Right ventricle myocardium superior (tissue), 1 donor: Measurements from ENCODE around the gene PKN1. TPM values are rescaled to one million over a fixed set of nuclear protein-coding genes. Genes with fewer than 3 reads are reported as not detected.
A peak's percentile ranks its signal among the peaks of the same experiment; 100 is the strongest.

Experiments
- ATAC-seq: fragments of 200-7000 bp; cut with Tn5 transposase; one replicate; pipeline ENCODE4 v1.9.1; 2020; ENCODE audit warnings: mild to moderate bottlenecking; ENCODE audit not compliant: poor library complexity
- DNase-seq: peaks from one replicate; pipeline ENCODE4 v3.0.0-alpha.2; 2020
- intact Hi-C: fragments of 100-400 bp; cut with DNase I; formaldehyde crosslinking; loops from one replicate; pipeline ENCODE4 v1.11.2; 2022
- total RNA-seq: library from RNA; stranded (reverse); fragmentation: NEBNext Ultra II Directional; extraction: Animal tissue kit (Norgen Biotek cat#: 25700); gene quantifications from one replicate; pipeline ENCODE4 v1.2.1, GENCODE V29; 2021
- donor health status: DM: no; HTN: yes; CAD: no; lungs with severe emphysema.

The PKN1 gene
- total RNA-seq, 1 donor from 2014 or later = 129 TPM

- intact Hi-C loops = no loop called here
- ATAC-seq (no peak), DNase-seq (no peak)
Measured at GRCh38 chr19:14476327-14476672, 43.2 kb downstream of the PKN1 start.

GRCh38 chr19:14476673-14477401 lies 43.7 kb downstream of the PKN1 start:
- no peak for DNase-seq
- intact Hi-C loops = no loop called here
- no peak for ATAC-seq

GRCh38 chr19:14477418-14478112 lies 44.5 kb downstream of the PKN1 start:
- intact Hi-C loops = no loop called here
- ATAC-seq (no peak), DNase-seq (no peak)

- intact Hi-C loops = no loop called here
- DNase-seq = no peak
- no peak for ATAC-seq
Measured at GRCh38 chr19:14478113-14478545, 45.0 kb downstream of the PKN1 start.

GRCh38 chr19:14479309-14479974 lies 46.3 kb downstream of the PKN1 start:
- intact Hi-C loops = no loop called here
- no peak for DNase-seq
- no peak for ATAC-seq

- DNase-seq = peak; percentile 57
- intact Hi-C loops = no loop called here
- peak; percentile 41 for ATAC-seq
Measured at GRCh38 chr19:14479975-14480699, 47.0 kb downstream of the PKN1 start.

GRCh38 chr19:14480700-14481079 lies 47.6 kb downstream of the PKN1 start:
- intact Hi-C loops = no loop called here
- DNase-seq (no peak), ATAC-seq (no peak)

- intact Hi-C loops = no loop called here
- no peak for DNase-seq
Measured at GRCh38 chr19:14482172-14482941, 49.3 kb downstream of the PKN1 start.

GRCh38 chr19:14487370-14488125 lies 54.4 kb downstream of the PKN1 start:
- intact Hi-C loops = no loop called here
- ATAC-seq = no peak
- no peak for DNase-seq

More at GRCh38 chr19:14482172-14482941, 49.3 kb downstream of the PKN1 start:
- ATAC-seq = no peak

GRCh38 chr19:14492756-14493337 lies 59.7 kb downstream of the PKN1 start:
- no peak for DNase-seq
- intact Hi-C loops = no loop called here
- ATAC-seq = no peak

- intact Hi-C loops = no loop called here
- ATAC-seq (no peak), DNase-seq (no peak)
Measured at GRCh38 chr19:14494411-14494810, 61.3 kb downstream of the PKN1 start.

GRCh38 chr19:14494910-14495671 lies 62.0 kb downstream of the PKN1 start:
- intact Hi-C loops = no loop called here
- peak; percentile 26 for DNase-seq
- no peak for ATAC-seq

GRCh38 chr19:14495672-14496028 lies 62.5 kb downstream of the PKN1 start:
- ATAC-seq (no peak), DNase-seq (no peak)
- intact Hi-C loops = no loop called here

- intact Hi-C loops = no loop called here
- peak; percentile 97 for ATAC-seq
Measured at GRCh38 chr19:14496029-14496833, 63.1 kb downstream of the PKN1 start, which contains the start of gene GIPC1. TSS of gene GIPC1 (minus strand) at chr19:14496127. CDS start at chr19:14482976, 13,151 bp downstream.

GRCh38 chr19:14496834-14497227 lies 63.7 kb downstream of the PKN1 start:
- ATAC-seq = no peak
- intact Hi-C loops = no loop called here
- no peak for DNase-seq

More at GRCh38 chr19:14496029-14496833, 63.1 kb downstream of the PKN1 start, which contains the start of gene GIPC1:
- peak; percentile 97 for DNase-seq
